Measurements from ENCODE around the gene ABCA8. TPM values are rescaled to one million over a fixed set of nuclear protein-coding genes. Genes with fewer than 3 reads are reported as not detected.
A peak's percentile ranks its signal among the peaks of the same experiment; 100 is the strongest.
"Not testable (repeated sequence)": the region's sequence is repeated elsewhere in the genome, so short reads cannot be mapped to it uniquely, and the experiment has no call there.

Gene ABCA8, protein sequence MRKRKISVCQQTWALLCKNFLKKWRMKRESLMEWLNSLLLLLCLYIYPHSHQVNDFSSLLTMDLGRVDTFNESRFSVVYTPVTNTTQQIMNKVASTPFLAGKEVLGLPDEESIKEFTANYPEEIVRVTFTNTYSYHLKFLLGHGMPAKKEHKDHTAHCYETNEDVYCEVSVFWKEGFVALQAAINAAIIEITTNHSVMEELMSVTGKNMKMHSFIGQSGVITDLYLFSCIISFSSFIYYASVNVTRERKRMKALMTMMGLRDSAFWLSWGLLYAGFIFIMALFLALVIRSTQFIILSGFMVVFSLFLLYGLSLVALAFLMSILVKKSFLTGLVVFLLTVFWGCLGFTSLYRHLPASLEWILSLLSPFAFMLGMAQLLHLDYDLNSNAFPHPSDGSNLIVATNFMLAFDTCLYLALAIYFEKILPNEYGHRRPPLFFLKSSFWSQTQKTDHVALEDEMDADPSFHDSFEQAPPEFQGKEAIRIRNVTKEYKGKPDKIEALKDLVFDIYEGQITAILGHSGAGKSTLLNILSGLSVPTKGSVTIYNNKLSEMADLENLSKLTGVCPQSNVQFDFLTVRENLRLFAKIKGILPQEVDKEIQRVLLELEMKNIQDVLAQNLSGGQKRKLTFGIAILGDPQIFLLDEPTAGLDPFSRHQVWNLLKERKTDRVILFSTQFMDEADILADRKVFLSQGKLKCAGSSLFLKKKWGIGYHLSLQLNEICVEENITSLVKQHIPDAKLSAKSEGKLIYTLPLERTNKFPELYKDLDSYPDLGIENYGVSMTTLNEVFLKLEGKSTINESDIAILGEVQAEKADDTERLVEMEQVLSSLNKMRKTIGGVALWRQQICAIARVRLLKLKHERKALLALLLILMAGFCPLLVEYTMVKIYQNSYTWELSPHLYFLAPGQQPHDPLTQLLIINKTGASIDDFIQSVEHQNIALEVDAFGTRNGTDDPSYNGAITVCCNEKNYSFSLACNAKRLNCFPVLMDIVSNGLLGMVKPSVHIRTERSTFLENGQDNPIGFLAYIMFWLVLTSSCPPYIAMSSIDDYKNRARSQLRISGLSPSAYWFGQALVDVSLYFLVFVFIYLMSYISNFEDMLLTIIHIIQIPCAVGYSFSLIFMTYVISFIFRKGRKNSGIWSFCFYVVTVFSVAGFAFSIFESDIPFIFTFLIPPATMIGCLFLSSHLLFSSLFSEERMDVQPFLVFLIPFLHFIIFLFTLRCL (N-terminal part only)
- polyA plus RNA-seq (ENCODE audit: insufficient read length in 3 of 3), result 1 to 10 TPM in 1 of 3 donors, under 1 TPM in 2; 0.72 to 1.0 (median 0.85) TPM

DNA sequence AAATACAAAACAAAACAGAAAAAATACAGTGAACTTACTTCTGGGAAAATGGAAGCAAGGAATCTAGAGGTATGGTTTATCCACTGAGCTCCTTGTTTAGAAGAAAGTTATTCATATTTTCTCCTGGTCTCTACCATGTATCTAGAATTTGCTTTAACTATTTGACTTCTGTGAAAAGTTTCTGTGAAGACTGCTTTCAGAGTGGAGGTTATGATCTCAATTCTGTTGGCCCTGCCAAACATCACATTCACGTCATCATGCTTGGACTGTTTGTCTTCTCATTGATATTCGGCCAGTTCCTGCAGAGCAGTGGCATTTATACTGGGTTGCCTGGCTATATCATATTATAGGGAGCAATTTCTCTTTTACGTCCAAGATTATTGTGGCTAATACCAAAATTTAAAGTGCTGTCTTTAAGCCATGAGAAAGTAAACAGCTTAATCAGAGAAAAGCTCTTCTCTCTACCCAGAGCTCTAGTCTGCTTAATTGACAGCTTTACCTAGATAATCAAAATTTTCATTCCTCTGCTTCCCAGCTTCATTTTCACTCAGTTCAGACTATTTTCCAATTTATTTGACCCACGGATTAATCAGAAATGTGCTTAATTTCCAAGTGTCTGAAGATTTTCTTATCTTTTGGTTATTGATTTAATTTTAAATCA lies at the start of gene ABCA8:
ABCA8 (minus strand) TSS at position 212 of the 661 bp plus-strand sequence. CDS start 13,358 bp downstream, outside the sequence.
- no peak for DNase-seq (ENCODE audit: low read depth in 3 of 3, low spot score in 2 of 3)

DNA sequence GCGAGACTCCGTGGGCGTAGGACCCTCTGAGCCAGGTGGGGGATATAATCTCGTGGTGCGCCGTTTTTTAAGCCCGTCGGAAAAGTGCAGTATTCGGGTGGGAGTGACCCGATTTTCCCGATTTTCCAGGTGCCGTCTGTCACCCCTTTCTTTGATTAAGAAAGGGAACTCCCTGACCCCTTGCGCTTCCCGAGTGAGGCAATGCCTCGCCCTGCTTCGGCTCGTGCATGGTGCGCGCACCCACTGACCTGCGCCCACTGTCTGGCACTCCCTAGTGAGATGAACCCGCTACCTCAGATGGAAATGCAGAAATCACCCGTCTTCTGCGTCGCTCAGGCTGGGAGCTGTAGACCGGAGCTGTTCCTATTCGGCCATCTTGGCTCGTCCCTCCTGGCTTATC lies 49.6 kb upstream of the ABCA8 start:
- not testable (repeated sequence) for DNase-seq (ENCODE audit: low read depth in 3 of 3, low spot score in 2 of 3)

DNA sequence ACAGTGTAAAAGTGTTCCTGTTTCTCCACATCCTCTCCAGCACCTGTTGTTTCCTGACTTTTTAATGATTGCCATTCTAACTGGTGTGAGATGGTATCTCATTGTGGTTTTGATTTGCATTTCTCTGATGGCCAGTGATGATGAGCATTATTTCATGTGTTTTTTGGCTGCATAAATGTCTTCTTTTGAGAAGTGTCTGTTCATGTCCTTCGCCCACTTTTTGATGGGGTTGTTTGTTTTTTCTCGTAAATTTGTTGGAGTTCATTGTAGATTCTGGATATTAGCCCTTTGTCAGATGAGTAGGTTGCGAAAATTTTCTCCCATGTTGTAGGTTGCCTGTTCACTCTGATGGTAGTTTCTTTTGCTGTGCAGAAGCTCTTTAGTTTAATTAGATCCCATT lies 44.6 kb upstream of the ABCA8 start:
- DNase-seq (ENCODE audit: low read depth in 3 of 3, low spot score in 2 of 3), result not testable (repeated sequence)

DNA sequence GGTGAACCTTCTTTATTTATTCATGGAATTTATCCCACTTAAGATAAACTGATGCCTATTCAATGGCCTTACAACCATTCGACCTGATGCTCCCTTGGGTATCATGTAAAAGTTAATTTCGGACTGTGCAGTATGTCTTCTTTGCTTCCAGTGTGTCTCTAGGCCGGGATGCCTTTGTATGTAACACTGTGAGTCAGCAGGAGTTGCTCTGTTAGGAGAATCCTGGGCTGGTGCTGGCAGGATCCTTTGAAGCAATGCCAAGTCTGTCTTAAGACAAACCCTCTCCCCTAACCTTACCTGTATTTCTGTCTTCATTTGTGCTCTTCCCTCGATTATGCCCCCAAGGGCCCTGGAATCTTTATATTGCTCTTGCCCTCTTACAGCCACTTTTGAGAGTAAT lies 37.9 kb upstream of the ABCA8 start:
- no peak for DNase-seq (ENCODE audit: low read depth in 3 of 3, low spot score in 2 of 3)

DNA sequence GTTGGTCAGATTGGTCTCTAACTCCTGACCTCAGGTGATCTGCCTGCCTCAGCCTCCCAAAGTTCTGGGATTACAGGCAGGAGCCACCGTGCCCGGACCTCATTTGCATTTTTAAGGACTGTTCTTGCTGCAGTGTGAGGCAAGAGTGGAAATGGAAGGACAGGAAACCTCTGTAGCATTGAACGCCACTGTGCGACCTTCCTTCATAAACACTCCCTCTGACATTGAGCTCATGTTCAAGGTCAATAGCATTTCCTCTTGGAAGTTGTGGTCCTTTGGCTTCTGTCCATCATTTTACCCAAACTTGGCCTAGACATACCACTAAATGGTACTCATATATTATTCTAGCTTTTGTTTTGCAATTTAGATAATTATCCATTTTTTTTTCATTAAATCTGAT lies 32.8 kb upstream of the ABCA8 start:
- DNase-seq (ENCODE audit: low read depth in 3 of 3, low spot score in 2 of 3), result no peak

DNA sequence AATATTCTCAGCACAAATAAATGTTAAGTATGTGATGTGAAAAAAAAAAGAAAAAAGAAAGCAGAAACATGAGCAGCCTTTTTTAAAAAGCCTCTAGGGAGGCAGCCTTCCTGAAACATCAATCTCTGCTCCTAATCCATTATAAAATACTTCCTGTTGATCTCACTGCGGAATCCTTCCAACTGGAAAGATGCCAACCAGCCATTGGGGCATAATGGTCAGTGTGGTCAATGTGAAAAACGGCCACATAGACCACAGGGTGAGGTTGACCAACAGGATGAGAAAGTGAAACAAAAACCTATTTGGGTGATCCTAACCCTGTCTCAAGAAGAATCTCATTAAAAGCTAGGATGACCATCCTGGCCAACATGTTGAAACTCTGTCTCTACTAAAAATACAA lies 26.1 kb upstream of the ABCA8 start:
- peak; percentile 31 to 40 (median 36) for DNase-seq (ENCODE audit: low read depth in 3 of 3, low spot score in 2 of 3)

DNA sequence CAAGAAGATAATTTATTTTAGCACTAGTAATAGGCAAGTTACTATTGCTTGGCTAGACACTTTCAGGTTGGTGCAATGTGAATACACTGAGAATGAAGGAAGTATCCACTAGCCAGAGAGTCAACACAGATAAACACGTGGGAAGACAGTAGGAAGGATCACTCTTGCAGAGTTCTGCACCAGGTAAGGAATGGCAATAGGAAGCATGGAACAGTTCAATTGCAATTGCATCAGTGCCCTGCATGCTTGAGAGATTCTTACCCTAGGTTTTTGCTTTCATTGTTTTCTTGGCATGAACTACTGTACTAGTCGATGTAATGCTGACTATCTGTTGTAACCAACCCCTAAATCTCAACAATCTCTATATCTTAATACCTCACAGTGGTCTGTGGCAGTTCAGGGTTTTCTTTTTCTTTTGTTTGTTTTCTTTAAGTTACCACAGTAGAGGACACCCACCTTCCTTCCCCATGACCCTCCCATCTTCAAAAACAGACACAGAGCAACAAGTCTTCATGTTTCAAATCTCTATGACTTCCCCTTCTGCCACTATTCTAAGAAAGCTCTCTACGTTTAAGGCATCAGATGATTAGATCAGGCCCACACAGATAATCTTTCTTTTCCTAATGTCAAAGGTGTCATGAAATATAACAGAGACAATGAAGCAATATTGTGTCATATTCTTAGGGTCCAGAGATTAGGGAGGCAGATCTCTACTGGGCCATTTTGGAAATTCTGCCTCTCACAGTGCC lies 18.1 kb upstream of the ABCA8 start:
- no peak for DNase-seq (ENCODE audit: low read depth in 3 of 3, low spot score in 2 of 3)

DNA sequence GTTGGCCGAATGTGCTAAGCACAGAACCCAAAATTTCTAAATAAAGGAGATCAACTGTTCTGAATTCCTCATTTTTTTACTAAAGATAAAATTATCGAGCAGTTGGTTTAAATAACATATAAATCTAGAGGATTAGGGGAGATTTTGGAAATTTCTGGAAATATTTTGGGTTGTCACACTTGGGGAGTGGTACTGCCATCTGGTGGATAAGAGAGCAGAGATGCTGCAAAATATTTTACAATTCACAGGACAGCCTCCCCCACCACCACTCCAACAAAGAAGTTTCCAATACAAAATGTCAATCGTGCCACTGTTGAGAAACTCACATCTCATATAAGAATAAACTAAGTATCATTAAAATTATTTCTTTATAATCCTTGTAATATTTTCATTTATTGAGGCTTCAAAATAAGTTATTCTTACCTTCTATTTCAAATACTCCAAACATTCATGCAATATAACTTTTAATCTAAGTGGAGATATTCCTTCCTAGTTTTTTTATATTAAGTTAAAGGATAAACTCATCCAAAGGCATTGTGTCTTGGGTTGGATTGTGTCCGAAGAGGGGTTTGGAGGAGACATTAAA lies 17.0 kb upstream of the ABCA8 start:
- no peak for DNase-seq (ENCODE audit: low read depth in 3 of 3, low spot score in 2 of 3)

DNA sequence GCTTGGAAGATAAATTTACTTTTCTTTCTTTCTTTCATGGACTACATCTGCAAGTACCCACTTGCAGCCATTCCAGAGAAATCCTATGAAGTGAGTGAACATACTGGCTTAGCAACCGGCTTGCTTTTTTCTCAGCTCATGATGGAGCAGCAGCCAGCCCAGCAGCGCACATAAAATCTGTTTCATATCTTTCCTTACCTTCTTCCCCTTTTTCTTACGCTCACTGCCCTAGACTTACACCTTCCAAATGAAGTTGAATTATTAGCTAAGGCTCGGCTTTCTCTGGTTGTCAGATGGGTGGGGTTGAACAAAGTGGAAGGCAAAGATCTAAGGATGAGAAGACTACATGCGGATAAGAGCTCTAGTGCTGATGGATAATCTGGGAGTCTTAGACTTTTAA lies 13.9 kb upstream of the ABCA8 start:
- DNase-seq (ENCODE audit: low read depth in 3 of 3, low spot score in 2 of 3), result no peak

DNA sequence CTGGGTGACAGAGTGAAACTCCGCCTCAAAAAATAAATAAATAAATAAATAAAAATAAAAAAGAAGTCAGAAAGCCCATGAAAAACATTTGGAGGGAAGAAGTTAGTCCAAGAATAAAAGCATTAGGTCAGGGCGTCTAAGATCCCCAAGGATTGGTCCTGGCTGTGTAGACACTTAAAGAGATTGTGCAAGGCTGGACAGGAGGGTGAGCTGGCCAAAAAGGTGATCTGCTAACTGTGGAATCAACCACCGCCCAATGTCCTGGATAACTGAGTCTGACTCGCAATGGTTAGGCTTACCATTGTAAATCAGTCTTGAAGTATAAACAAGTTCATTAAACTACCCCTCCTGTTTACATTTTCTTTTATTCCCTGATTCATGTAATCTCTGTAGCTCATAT lies 8.8 kb upstream of the ABCA8 start:
- no peak for DNase-seq (ENCODE audit: low read depth in 3 of 3, low spot score in 2 of 3)

DNA sequence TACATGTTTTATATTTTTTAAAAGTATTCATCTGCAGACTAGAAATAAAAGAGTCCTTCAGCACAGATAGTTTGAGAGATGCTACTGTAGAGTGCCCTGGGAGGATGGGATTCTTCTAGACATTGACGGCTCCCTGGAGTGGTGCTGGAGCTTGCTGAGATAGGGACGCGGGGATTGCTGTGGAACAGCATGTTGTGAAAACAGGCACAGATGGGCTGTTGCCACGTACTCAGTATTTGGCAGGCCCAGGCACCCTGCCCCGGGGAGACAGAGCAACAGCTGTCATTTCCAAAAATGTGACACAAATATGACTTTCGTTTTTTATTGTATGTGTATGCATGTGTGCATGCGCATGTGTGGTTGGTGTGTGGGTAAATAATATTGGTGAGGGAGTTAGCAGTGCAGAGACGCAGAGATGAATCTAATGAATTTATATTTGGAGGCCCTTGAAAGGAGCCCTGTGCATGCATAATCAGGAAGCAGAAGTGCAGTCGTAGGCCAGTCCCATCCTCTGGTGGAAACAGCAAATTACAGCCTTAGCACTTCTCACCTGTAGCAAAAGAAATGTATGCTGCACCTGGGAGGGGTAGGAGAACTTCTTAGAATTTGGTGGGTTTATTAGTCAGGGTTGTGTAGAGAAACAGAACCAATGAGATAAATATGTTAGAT lies 6.2 kb upstream of the ABCA8 start:
- DNase-seq (ENCODE audit: low read depth in 3 of 3, low spot score in 2 of 3), result no peak

DNA sequence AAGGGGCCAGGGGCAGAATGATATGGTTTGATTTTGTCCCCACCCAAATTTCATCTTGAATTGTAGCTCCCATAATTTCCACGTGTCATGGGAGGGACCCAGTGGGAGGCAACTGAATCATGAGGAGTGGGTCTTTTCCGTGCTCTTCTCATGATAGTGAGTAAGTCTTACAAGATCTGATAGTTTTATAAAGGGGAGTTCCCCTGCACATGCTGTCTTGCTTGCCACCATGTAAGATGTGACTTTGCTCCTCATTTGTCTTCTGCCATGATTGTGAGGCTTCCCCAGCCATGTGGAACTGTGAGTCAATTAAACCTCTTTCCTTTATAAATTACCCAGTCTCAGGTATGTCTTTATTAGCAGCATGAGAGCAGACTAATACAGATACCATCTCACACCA lies 3.9 kb upstream of the ABCA8 start:
- DNase-seq (ENCODE audit: low read depth in 3 of 3, low spot score in 2 of 3), result not testable (repeated sequence)

DNA sequence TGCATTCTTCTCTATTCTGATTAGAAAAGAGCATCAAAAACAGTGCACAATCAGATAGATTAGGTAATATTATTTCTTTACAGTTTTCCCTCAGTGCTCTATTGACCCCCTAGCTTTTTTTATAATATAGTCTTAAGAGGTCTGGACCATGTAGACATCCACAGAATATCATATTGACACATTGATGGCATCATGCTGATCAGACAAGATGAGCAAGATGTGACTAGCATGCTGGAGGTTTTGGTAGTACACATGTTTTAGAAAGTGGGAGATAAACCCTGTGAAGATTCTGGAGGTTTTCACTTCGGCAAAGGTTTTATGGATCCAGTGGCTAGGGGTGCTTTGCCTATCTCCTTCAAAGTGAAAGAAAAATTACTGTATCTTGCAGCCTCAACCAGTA lies 2.8 kb upstream of the ABCA8 start:
- no peak for DNase-seq (ENCODE audit: low read depth in 3 of 3, low spot score in 2 of 3)

DNA sequence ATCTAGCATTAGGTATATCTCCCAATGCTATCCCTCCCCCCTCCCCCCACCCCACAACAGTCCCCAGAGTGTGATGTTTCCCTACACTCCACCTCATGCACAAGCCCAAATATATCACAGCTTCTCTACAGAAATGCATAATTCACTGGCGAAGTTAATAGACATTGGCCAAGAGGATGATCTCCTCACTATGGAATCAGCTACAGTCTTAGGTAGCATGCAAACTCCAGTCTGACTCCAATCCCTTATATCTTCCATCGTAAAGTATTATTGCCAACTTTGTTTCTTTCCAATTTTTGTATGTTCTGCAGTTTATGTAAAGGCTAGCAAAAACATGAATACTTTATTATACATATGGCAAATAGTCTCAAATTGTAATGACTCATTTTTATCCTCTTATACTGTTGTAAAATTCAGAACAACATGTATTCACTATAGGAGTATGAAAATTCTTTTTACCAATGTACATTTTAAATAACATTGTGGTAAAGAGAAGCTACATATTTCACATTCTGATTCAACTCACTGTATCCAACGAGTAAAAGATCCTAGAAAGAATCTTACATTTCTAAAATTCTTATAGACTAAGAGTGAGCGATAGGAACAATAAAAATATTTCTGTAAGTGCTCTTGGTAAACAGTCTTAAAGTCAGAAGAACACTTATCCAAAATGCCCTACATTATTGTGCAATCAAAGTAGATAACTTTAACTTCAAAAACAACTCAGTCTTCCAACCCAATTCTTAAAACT lies 871 bp downstream of the ABCA8 start:
- DNase-seq (ENCODE audit: low read depth in 3 of 3, low spot score in 2 of 3), result no peak

DNA sequence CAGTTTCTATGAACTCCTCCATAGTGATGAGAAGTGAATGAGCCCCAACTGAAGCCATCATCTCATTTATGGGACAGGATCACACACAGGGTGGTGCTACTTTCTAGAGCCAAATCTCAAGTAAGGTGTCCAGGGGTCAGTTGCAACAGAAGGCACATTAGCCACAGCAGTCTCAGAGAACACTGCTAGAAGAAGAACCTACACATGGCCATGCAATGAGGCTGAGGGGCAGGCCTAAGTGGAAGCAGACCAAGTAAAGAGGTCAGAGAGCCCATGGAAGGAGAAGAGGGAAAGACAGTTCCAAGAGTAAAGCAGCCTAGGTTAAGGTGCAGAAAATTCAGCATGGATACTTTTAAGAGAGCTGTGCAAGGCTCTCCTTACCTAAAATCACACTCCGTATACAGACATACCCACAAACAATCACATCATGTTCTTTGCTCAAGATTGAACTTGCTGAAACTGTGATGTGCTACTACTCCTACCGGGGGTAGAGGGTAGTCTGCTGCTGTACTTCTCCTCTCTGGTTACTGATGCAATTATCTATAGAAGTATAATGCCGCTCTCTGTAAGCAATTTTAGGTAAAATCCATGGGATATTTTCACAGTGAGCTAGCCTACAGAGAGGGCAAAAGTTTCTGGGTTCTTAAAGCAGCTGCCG lies 1.7 kb downstream of the ABCA8 start:
- no peak for DNase-seq (ENCODE audit: low read depth in 3 of 3, low spot score in 2 of 3)

DNA sequence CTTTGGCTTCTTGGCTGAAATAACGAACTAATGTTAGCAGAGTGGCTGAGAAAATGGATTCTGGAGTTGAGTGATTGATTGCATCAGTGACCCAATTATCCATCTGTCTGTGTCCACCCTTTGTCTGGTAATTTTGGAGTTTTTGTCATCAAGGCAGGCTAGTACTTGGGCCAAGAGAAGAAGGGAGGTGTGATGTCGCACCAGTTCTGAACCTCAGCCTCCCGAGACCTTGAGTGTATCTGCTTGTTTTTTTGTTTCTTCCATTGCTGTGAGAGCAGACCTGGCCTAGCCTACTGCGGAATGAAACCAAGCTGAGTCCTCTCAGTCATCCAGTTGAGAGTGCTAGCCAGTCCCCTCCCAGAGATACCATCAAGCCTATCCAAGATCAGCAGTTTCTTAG lies 4.5 kb downstream of the ABCA8 start:
- no peak for DNase-seq (ENCODE audit: low read depth in 3 of 3, low spot score in 2 of 3)

DNA sequence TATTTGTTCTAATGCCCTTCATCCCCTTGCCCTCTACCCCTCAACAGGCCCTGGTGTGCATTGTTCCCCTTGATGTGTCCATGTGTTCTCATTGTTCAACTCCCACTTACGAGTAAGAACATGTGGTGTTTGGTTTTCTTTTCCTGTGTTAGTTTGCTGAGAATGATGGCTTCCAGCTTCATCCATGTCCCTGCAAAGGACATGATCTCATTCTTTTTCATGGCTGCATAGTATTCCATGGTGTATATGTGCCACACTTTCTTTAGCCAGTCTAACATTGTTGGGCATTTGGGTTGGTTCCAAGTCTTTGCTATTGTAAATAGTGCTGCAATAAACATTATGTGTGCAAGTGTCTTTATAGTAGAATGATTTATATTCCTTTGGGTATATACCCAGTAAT lies 7.3 kb downstream of the ABCA8 start:
- DNase-seq (ENCODE audit: low read depth in 3 of 3, low spot score in 2 of 3), result not testable (repeated sequence)

Data from right renal cortex interstitium (tissue), 3 donors.